Skin of body (tissue), 2 donors: ENCODE data around the gene PARK7. TPM values are rescaled to one million over a fixed set of nuclear protein-coding genes. Genes with fewer than 3 reads are reported as not detected.
"Not testable (repeated sequence)": the region's sequence is repeated elsewhere in the genome, so short reads cannot be mapped to it uniquely, and the experiment has no call there.

Experiments
- DNase-seq: peaks from one replicate; lab custom pipeline; 2025; lab: John Stamatoyannopoulos, UW
- total RNA-seq: library from RNA; depleted of rRNA; stranded (reverse); fragments of >200 nt; gene quantifications from one replicate; pipeline ENCODE4 v1.2.3, GENCODE V29; 2014

The PARK7 gene
- 146 TPM for total RNA-seq

DNA sequence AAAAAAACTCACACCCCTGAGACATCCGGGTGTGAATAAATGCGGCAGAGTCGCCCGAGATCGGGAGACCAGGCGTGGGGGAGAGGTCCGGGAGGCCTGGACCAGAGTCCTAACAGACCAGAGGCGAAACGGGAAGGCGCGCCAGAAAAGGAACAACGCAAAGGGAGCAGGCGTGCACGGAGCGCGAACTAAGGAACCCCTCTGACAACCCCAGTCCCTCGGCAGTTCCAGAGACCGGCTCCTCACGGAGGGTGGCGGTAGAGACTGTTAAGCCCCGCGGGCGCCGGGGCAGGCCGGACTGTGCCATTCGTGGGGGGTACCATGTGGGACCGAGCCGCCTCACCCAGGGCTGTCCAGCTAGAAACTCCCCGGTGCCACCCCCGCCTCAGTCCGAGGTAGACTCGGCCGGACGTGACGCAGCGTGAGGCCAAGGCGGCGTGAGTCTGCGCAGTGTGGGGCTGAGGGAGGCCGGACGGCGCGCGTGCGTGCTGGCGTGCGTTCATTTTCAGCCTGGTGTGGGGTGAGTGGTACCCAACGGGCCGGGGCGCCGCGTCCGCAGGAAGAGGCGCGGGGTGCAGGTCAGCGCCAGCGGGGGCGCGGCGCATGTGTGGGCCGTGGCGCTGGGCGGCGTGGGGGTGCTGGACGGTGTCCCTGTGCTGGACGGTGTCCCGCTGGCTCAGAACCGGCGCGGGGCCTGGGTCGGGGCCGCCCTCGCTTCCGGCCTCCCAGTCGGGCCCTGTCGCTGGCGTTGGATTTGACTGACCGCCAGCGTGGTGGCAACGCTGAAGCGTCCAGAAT is at the start of gene PARK7:
Gene PARK7, plus strand, starts transcription at position 496 of the 798 bp plus-strand sequence. CDS start 1,075 bp downstream, outside the sequence.
- DNase-seq = peak; percentile 98

DNA sequence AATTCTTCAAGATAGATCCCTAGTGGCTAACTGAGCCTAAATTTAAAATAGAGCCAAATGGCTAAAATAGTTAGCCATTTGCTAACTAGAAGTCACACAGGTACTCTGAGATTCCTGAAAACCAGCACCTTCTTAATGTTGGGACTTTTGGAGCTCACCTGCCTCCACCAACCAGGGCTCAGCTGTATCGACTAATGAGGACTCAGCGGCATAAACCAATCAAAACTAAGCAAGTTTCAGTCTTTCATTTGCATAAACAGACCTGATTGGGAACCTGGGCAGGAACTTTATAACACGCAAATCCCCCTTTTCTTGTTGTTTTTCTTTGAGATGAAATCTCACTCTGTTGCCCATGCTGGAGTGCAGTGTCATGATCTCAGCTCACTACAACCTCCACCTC is 49.4 kb upstream of the PARK7 start:
- DNase-seq = no peak

DNA sequence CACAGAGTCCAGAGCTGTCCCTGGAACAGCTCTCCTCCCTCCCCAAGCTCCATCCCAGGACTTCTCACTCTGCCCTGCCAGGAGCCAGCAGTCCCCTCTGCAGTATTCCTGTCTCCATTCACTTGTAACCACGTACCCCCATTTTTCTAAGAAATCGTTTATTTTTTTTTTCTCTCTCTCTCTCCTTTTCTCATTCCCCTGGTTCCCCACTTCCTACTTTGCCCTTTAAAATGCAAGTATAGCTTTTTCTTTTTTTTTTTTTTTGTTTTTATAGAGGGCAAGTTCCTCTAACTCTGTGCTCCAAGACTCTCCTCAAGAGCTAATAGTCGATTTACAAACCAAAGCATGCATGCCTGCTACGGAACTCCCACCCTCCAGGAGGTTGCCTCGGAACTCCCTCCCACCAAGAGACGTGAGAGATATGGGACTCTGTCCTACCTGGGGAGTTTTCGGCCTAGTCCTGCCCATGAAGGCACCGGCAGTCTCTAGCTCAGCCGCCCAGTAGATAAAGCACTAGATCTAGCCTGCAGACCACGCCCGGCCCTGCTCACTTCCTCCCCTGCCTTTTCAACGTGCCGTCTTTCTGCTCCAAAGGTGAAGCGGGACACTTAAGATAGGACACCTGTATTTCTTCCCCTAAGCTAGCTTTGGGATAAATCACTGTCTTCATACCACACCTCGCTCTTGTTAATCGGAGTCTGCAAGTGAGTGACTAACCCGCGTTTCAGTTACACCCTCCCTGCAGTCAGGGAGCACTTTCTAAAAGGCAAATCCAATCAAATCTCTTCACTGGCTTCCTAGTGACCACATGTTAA is 48.6 kb upstream of the PARK7 start:
- DNase-seq = no peak

DNA sequence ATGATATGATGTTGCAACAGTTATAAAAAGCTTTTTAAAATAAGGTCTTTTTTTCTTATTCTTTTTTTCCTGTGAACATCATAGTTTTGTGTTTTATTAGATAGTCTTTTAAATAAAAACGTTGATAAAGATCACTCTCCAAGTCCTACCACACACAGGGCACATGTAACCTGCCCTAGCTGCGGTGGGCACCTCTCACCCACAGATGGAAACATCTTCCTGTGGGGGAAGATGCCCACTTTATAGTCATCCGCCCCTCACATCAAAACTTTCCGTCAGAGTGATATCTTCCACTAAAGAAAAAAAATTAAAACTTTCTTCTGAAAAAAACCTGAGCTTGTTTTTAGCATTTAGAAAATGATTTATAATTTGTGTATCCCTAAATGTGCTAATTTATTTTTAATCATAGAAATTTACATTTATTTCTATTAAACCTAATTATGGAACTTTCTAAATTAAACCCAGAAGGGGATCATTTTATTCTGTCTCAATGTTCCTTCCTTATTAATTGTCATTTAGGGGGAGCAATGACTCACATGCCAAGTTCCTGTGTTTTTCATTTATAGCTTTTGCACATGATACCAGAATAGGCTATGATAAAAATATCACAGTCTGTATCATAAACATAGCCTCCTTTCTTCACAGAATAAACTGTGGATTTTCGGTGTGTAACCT is 45.5 kb upstream of the PARK7 start:
- DNase-seq = no peak

DNA sequence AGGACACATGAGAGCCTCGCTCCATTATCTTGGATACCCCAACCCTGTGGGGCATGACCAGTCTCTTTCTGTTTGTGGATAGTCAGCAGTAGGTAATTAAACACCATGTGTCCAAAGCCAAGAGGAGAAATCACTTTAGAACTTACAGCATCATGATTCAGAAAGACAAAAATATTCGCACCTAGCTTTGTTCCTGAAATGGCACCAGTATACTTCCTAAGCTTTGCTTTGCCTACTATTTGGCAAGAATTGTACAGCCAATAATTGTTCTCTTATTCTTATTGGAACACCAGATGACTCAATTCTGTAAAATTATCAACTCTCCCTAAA is 45.0 kb upstream of the PARK7 start:
- DNase-seq = no peak

DNA sequence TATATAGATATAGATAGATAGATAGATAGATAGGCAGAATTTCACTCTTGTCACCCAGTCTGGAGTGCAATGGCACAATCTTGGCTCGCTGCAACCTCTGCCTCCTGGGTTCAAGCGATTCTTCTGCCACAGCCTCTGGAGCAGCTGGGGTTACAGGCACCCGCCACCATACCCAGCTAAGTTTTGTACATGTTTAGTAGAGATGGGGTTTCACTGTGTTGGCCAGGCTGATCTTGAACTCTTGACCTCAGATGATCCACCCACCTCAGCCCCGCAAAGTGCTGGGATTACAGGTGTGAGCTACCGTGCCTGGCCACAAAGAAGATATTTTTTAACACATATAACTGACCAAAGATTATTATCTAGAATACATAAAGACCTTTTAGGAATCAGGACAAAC is 43.5 kb upstream of the PARK7 start:
- DNase-seq = not testable (repeated sequence)

DNA sequence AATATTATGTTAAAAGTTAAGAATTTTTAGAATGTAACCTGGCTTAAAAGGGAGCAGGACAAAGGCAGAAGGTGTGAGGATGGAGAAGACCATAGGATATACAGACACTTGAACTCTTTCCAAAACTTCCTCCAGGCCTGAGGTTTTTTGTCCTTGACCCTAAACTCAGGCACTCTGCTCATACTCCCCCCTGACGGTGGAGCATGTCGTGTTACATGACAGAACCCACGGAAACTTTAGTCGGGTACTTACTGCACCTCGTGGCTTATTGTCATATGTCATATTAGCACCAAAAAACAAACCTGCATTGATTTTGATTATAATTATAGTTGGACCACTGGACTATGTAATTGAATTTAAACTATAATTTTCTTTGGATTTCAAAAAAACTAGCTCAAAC is 41.6 kb upstream of the PARK7 start:
- no peak for DNase-seq

DNA sequence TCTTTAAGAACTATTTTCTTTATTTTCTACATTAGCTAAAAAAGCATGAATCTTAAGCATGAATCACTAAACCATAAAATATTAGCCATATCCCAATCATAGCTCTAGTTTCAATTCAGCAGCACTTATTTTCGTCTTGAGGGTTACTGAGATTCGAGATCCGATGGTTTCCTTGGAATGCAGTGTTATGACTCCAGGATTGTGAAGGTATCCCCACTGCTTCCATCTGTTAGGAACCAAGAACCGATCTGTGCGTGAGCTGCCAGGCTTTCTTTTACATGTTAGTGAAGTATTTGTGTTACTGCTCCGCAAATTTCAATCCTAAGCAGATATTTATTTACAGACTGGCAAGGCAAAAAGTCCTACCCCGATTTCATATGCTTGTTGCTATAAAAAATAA is 39.7 kb upstream of the PARK7 start:
- no peak for DNase-seq

DNA sequence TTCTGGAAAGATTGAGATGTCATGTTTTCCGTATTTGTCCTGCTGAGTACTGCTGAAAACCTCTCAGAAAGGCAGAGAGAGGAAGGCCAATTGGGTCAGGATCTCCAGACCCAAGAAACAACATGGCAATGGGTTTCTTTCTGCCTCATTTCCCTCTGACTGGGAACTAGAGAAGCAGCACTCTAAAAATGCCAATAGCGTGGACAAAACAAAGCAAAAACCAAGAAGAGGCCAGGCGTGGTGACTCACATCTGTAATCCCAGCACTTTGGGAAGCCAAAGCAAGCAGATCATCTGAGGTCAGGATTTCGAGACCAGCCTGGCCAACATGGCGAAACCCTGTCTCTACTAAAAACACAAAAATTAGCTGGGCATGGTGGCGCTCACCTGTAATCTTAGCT is 39.2 kb upstream of the PARK7 start:
- DNase-seq = no peak

DNA sequence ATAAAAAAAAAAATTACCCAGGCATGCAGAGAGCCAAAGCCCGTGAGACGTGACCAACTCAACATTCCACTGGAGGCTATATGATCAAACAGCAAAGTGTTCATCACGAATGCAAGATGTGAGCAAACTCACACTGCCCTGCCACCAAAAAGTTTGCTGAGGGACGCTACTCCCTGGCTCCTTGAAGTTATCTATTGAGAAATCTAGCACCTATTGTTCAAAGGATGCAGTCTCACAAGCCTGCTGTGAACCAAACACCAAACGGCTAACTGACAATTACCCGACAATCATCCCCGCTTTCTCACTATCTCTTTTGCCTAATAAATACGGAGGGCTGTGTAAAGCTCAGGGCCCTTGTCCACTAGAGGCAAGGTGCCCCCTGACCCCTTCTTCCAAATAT is 34.5 kb upstream of the PARK7 start:
- DNase-seq = not testable (repeated sequence)

DNA sequence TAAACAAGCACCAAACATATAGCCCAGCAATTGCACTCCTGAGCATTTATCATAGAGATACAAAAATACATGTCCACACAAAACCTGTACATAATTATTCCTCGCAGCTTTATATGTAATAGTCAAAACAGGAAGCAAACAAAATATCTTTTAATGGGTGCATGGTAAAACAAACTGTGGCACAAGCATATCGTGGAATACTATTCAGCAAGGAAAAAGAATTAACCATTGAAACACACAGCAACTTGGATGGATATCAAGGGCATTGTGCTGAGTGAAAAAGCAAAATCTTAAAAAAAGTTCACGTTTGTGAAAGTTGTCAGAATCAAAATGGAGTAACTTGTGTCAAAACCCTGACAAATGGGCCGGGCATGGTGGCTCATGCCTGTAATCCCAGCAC is 33.3 kb upstream of the PARK7 start:
- DNase-seq = no peak

DNA sequence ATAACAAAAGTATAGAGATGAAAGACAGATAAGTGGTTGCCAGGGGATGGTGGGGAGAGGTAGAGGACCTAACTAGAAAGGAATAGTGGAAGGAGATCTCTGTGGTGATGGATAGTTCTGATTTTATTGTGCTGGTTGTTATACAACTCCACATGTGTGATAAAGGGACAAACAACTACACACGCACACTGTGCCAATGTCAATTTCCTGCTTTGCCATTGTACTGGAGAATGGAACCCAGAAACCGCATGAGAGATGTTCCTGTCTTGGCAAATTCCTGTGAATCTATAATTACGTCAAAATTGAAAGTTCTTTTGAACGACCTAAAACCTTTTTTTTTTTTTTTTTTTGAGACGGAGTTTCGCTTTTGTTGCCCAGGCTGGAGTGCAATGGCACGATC is 31.9 kb upstream of the PARK7 start:
- DNase-seq = no peak

DNA sequence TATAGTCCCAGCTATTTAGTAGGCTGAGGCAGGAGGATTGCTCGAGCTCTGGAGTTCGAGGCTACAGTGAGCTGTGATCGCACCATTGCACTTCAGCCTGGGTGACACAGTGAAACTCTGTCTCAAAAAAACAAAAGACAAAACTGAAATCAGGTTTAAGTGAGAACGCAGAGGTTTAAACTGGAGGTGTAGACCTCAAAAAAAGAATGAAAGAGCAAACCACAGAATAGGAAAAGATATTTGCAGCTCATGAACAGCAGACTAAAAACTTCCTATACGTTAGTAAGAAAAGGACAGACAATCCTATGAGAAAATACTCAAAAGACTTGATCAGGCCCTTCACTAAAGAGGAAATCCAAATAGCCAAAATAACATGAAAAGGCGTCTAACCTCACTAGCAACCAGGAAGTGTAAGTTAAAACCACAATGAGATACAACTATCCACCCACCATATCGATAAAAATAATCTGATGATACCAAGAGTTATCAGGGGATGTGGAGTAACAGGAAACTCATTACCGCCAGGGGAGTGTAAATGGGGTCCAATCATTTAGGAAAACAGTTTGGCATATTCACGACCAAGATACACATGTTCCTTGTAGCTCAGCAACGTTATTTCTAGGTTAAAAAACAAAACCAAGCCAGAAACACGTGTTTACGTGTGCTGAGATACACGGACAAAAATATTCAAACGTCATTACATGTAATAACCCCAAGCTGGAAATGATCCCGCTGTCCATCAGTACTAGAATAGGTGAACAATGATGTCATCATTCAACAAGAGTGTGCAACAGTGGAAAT is 30.7 kb upstream of the PARK7 start:
- no peak for DNase-seq

DNA sequence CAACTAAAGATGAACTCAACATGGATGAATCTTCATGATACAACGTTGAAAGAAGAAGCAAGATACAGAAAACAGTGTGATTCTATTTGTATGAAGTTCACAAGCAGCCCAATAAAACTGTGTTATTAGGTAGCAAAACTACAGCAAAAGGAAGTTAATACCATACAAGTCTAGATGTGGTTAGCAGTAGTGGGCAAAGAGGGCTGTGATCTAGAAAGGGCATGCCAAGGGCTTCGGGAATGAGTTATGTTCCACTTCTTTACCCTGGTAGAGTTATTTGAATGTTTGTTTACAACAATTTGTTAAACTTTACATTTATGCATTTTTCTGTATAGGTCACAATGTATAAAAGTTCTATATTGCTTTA is 30.1 kb upstream of the PARK7 start:
- no peak for DNase-seq

DNA sequence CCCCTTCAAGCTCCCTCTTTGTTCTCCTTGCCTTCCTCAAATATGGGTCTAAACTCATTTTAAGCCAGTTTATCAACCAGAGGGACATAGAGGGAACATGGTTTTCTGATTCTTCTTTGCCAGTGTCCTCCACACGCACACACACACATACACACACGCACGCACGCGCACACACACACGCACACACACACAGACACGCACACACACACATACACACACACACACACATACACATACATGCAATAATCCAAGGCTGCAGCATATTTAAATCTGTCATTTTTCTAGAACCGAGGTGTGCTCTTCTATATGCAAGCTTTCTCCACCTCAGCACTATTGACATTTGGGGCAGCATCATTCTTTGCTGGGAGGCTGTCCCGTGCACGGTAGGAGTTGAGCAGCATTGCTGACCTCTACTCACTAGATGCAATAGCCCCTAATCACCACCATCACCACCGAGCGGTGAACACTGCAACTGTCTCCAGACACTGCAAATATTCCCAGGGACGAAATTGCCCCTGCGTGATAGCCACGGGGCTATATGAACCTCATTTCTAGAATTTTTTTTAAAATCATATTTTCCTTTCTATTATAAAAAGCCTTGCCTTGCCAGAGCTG is 28.9 kb upstream of the PARK7 start:
- no peak for DNase-seq

DNA sequence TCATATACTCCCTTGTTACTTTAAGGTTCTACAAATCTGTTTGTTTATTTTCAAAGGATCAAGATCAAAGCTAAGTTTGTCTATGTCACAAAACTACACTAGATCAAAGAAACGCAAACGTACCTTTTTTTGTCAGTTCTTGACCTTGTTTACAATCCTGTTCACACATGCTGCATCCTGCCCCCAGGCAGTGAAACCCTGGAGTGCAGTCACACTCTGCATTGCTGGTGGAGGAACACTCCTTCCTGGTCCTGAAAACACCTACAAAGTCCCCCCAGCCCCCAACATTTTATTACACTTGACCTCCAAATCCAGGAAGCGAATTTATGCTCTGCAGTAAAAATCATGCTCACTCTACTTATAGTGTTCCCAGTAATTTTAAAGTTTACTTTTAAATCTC is 23.4 kb upstream of the PARK7 start:
- DNase-seq = no peak

DNA sequence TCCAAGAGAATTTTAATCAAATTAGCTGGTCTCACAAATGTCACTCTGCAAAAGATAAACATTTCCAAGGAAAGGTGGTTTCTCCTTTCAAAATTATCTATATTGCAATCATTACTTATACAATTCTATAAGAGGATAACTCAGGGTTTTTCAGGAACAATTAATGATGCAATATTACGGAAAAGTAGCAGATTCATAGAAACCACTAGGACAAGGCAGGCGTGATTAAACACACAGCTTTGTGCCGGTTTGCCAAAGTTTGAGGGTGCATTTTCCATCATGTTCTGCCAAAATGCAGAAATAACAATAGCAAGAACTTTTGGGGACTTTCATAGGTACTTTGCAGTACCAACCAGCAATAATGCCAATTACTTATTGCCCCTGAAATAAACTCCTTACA is 21.5 kb upstream of the PARK7 start:
- DNase-seq = no peak

DNA sequence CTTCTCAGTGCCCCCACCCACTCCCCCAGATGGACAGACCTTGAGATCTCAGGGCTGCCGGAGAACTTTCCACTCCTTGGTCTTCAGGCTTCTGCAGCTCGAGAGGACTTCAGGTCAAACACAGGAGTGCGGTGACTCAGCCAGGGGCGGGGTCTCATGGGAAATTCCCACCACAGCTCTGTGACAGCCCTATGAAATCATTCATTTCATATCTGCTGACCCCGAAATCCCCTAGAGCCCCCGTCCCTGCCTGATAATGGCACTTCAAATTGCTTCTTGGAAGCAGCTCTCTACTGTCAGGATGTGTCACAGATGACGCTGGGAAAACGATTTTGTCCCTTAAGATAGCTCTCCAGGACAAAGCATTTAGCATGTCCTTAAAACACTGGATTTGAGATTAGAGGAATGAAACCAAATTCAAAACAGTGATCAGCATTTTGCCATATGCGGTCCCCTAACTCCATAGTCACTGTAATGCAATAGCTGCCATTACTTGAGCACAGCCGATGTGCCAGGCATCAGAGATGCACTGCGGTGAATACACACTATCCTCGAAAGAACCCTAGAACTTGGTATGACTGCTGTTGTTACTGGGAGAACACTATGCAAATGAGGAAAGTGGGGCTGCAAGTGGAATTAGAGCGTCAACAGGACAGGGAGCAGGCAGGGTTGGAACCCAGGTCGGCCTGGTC is 20.6 kb upstream of the PARK7 start, which contains the start of gene TNFRSF9:
Gene TNFRSF9, minus strand, starts transcription at position 95 of the 692 bp plus-strand sequence. CDS start 845 bp downstream, outside the sequence.
- DNase-seq = no peak

DNA sequence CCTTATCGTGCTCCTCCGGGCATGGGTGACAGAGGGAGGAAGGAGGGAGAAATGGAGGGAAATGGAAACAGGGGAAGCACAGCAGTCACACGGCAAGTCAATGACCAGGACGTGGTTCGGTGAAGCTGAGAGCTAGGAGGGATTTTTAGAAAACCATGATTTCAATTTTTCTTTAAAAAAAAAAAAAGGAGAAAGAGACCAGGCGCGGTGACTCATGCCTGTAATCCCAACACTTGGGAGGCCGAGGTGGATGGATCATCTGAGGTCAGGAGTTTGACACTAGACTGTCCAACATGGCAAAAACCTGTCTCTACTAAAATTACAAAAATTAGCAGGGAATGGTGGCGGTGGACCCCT is 20.1 kb upstream of the PARK7 start:
- DNase-seq = no peak

DNA sequence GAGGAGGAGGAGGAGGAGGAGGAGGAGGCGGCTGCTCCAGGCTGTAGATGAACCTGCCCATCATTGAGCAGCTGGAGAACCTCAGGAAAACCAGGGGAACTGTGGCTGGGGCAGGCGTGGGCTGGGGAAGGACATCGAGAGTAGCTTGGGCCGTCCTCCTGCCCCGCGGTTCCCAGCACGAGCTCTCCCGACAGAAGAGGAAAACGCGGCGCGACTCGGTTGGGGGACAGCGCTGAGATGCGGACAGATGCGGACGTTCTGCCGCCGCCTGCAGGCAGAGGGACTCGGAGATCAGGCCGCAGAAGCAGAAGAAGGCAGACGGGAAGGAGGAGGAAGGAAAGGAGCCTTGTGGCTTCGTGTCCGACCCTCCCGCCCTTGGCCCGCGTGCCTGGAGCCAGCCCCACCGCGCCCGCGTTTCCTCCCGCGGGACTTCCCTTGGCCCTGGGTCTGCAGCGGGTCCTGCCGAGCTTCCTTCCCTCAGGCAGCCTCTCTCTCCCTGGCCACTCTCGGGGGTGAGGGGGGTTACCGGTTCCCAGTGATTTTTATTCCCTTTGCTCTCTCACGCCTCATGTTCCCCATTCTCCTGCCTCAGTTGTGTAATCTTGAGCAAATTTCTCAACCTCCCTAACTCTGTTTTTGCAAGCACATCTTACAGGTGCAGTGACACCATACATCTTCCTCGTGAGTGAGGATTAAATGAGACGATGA is 19.1 kb upstream of the PARK7 start:
- DNase-seq = no peak
